GM23338 (cell line): ENCODE measurements around the gene FAT1. TPM values are rescaled to one million over a fixed set of nuclear protein-coding genes. Genes with fewer than 3 reads are reported as not detected.

ENCODE experiments used
- ATAC-seq: fragments of 200-7000 bp; cut with Tn5 transposase; 3 replicates; pipeline ENCODE4 v1.9.1; 2020
- DNase-seq: peaks from one replicate; pipeline ENCODE4 v3.0.0-alpha.2; 2015; ENCODE audit warnings: low spot score
- H2AFZ ChIP-seq: fragments of 200-600 bp; sonication (generic); 2 replicates; pipeline ENCODE4 v1.8.0; 2016; ENCODE audit warnings: antibody characterized with exemption, mild to moderate bottlenecking, moderate library complexity
- H3F3A ChIP-seq: fragments of 200-600 bp; sonication (generic); replicated peaks from 2 replicates; pipeline ENCODE4 v1.8.0; 2017; ENCODE audit warnings: antibody characterized with exemption, mixed run types, low read depth
- H3K27ac ChIP-seq: fragments of 200-600 bp; sonication (generic); 2 replicates; pipeline ENCODE4 v1.6.1; 2016; ENCODE audit warnings: low read depth
- H3K27me3 ChIP-seq: fragments of 200-600 bp; sonication (generic); 2 replicates; pipeline ENCODE4 v1.8.0; 2016; ENCODE audit warnings: mild to moderate bottlenecking, mixed run types, moderate library complexity; ENCODE audit not compliant: insufficient read depth
- H3K36me3 ChIP-seq: fragments of 200-600 bp; sonication (generic); 2 replicates; pipeline ENCODE4 v1.8.0; 2016; ENCODE audit warnings: mild to moderate bottlenecking; ENCODE audit not compliant: insufficient read depth
- H3K4me1 ChIP-seq: fragments of 200-600 bp; sonication (generic); 2 replicates; pipeline ENCODE4 v1.8.0; 2016; ENCODE audit warnings: mild to moderate bottlenecking, moderate library complexity; ENCODE audit not compliant: insufficient read depth
- H3K4me2 ChIP-seq: fragments of 200-600 bp; sonication (generic); 2 replicates; pipeline ENCODE4 v1.7.1; 2017; ENCODE audit warnings: mixed run types
- H3K4me3 ChIP-seq: fragments of 200-600 bp; sonication (generic); 2 replicates; pipeline ENCODE4 v1.6.1; 2016; ENCODE audit warnings: mixed run types
- H3K79me2 ChIP-seq: fragments of 200-600 bp; sonication (generic); replicated peaks from 2 replicates; pipeline ENCODE4 v1.8.0; 2017; ENCODE audit warnings: mild to moderate bottlenecking; ENCODE audit not compliant: insufficient read depth
- H3K9me2 ChIP-seq: fragments of 200-600 bp; sonication (generic); 2 replicates; pipeline ENCODE4 v1.8.0; 2017; ENCODE audit not compliant: insufficient read depth
- H4K20me1 ChIP-seq: fragments of 200-600 bp; sonication (generic); replicated peaks from 2 replicates; pipeline ENCODE4 v1.8.0; 2017; ENCODE audit warnings: mild to moderate bottlenecking; ENCODE audit not compliant: insufficient read depth
- H3K27ac Mint-ChIP-seq: 2 replicates; pipeline ENCODE4 v1.8.0; 2020; ENCODE audit warnings: inconsistent platforms, mild to moderate bottlenecking, moderate library complexity, mixed read lengths
- H3K27me3 Mint-ChIP-seq: 3 replicates; pipeline ENCODE4 v1.8.0; 2022; ENCODE audit warnings: low read depth, mild to moderate bottlenecking, moderate library complexity, mixed read lengths, inconsistent platforms; ENCODE audit not compliant: insufficient read depth, poor library complexity
- H3K36me3 Mint-ChIP-seq: 3 replicates; pipeline ENCODE4 v1.8.0; 2021; ENCODE audit warnings: low read depth, mild to moderate bottlenecking, inconsistent platforms, moderate library complexity, mixed read lengths
- H3K4me1 Mint-ChIP-seq: 3 replicates; pipeline ENCODE4 v1.8.0; 2020; ENCODE audit warnings: mild to moderate bottlenecking, inconsistent platforms, mixed read lengths
- H3K4me3 Mint-ChIP-seq: 3 replicates; pipeline ENCODE4 v1.8.0; 2021; ENCODE audit warnings: moderate library complexity, mild to moderate bottlenecking, inconsistent platforms, mixed read lengths
- H3K9me3 Mint-ChIP-seq: 3 replicates; pipeline ENCODE4 v1.8.0; 2020; ENCODE audit warnings: moderate library complexity, mild to moderate bottlenecking, inconsistent platforms, mixed read lengths
- CREB1 ChIP-seq: fragments of 250-450 bp; sonication (Bioruptor Pico); IDR thresholded peaks from 2 replicates; pipeline ENCODE4 v1.5.0; 2020; ENCODE audit warnings: low read depth, mild to moderate bottlenecking, moderate library complexity
- CTCF ChIP-seq, 2 experiments: fragments of 200-600 bp in 1 of 2; sonication (generic) in 1 of 2; conservative IDR thresholded peaks; 2 replicates each; pipeline versions ENCODE4 v1.5.1 to v1.6.1; 2016 to 2017; ENCODE audit warnings: antibody characterized with exemption in 2 of 2, low read depth in 2 of 2, mild to moderate bottlenecking in 2 of 2, moderate library complexity in 1 of 2
- ETS1 ChIP-seq: IDR thresholded peaks from 2 replicates; pipeline ENCODE4 v1.6.1; 2016; ENCODE audit warnings: antibody characterized with exemption
- EZH2 ChIP-seq: fragments of 200-600 bp; sonication (generic); IDR thresholded peaks from one replicate; pipeline ENCODE4 v1.8.0; 2017; ENCODE audit warnings: antibody characterized with exemption, mild to moderate bottlenecking, low read depth; ENCODE audit not compliant: unreplicated experiment
- EZH2phosphoT487 ChIP-seq: fragments of 200-600 bp; sonication (generic); IDR thresholded peaks from one replicate; pipeline ENCODE4 v1.8.1; 2018; ENCODE audit warnings: antibody characterized with exemption; ENCODE audit not compliant: unreplicated experiment
- JUNB ChIP-seq: IDR thresholded peaks from one replicate; pipeline ENCODE4 v1.6.1; 2016; ENCODE audit warnings: antibody characterized with exemption; ENCODE audit not compliant: unreplicated experiment
- NANOG ChIP-seq: IDR thresholded peaks from 2 replicates; pipeline ENCODE4 v1.6.1; 2016; ENCODE audit warnings: antibody characterized with exemption, borderline replicate concordance
- POLR2AphosphoS5 ChIP-seq: IDR thresholded peaks from 2 replicates; pipeline ENCODE4 v1.6.1; 2016; ENCODE audit warnings: antibody characterized with exemption, low read depth
- REST ChIP-seq: IDR thresholded peaks from one replicate; pipeline ENCODE4 v1.6.1; 2018; ENCODE audit warnings: antibody characterized with exemption; ENCODE audit not compliant: unreplicated experiment
- STAT1 ChIP-seq: IDR thresholded peaks from one replicate; pipeline ENCODE4 v1.6.1; 2016; ENCODE audit warnings: antibody characterized with exemption; ENCODE audit not compliant: unreplicated experiment
- ZNF114 ChIP-seq: fragments of 250-450 bp; sonication (Bioruptor Pico); IDR thresholded peaks from 2 replicates; pipeline ENCODE4 v1.5.0; 2020; ENCODE audit warnings: mild to moderate bottlenecking, moderate library complexity
- ZNF331 ChIP-seq: fragments of 250-450 bp; sonication (Bioruptor Pico); IDR thresholded peaks from 2 replicates; pipeline ENCODE4 v1.5.0; 2020; ENCODE audit warnings: low read depth, mild to moderate bottlenecking, moderate library complexity
- ZNF462 ChIP-seq: fragments of 250-450 bp; sonication (Bioruptor Pico); IDR thresholded peaks from 2 replicates; pipeline ENCODE4 v1.5.0; 2020; ENCODE audit warnings: mild to moderate bottlenecking, moderate library complexity
- polyA plus RNA-seq: library from polyadenylated mRNA; unstranded; fragments of >200 nt; fragmentation: Nextera tagmentation; extraction: Ambion mirVana; gene quantifications from 2 replicates; pipeline ENCODE4 v1.2.1, GENCODE V29; 2016
- total RNA-seq: library from RNA; depleted of rRNA; stranded (reverse); fragments of >200 nt; shearing (Covaris generic); gene quantifications from 2 replicates; pipeline ENCODE4 v1.2.3, GENCODE V29; 2014

Gene FAT1
- total and polyA plus RNA-seq, 2 experiments from 2014 or later = 37.6 to 137 TPM

GRCh38 chr4:186647821-186648220, 75.8 kb downstream of the FAT1 start:
- DNase-seq (no peak), ATAC-seq (no peak)
- Mint-ChIP-seq H3K9me3 (no peaks in the 10 kb centered on the region; the same call in 1 of the 3 replicates), H3K36me3 (peaks cover 28% of the 10 kb centered on the region), H3K4me1 (peaks cover 56% of the 10 kb centered on the region), H3K27me3 (peaks cover 10% of the 10 kb centered on the region), H3K4me3 (no peak overlapping the region), H3K27ac (peak overlapping the region; percentile 20; the same call in 1 of the 2 replicates)
- no peak for TF ChIP-seq POLR2AphosphoS5
- TF ChIP-seq STAT1 = no peak
- TF ChIP-seq ZNF114 (CRISPR knock-in tag) = no peak
- TF ChIP-seq ZNF331 (CRISPR knock-in tag) = no peak
- no peak for TF ChIP-seq CTCF (conservative IDR thresholded peaks at IDR 0.05; ENCODE audit: low read depth in 2 of 2)
- no peak for TF ChIP-seq ETS1
- TF ChIP-seq CREB1 (CRISPR knock-in tag) = no peak
- no peak for TF ChIP-seq REST
- TF ChIP-seq NANOG = no peak
- TF ChIP-seq JUNB = no peak
- TF ChIP-seq ZNF462 (CRISPR knock-in tag) = no peak
- TF ChIP-seq EZH2phosphoT487 = no peak
- no peak for TF ChIP-seq EZH2
- Histone ChIP-seq H3K4me1 (peaks cover 34% of the 10 kb centered on the region), H3K36me3 (no peaks in the 10 kb centered on the region; the same call in 1 of the 2 replicates), H4K20me1 (no peaks in the 10 kb centered on the region), H3K9me2 (no peaks in the 10 kb centered on the region), H3K79me2 (peaks cover 20% of the 10 kb centered on the region), H2AFZ (no peak overlapping the region), H3K27me3 (no peaks in the 10 kb centered on the region), H3K4me3 (no peak overlapping the region), H3K27ac (no peak overlapping the region), H3F3A (no peaks in the 10 kb centered on the region), H3K4me2 (no peak overlapping the region)
